ENCODE results near the gene FHIP1A. TPM values are rescaled to one million over a fixed set of nuclear protein-coding genes. Genes with fewer than 3 reads are reported as not detected.

The FHIP1A gene
- total and polyA plus RNA-seq, 9 of the 15 experiments (the other 6 are each of a cell fraction or from before 2014, with no cell fraction given), result 0.01 to 0.95 (median 0.04) TPM; not detected in 4

DNA sequence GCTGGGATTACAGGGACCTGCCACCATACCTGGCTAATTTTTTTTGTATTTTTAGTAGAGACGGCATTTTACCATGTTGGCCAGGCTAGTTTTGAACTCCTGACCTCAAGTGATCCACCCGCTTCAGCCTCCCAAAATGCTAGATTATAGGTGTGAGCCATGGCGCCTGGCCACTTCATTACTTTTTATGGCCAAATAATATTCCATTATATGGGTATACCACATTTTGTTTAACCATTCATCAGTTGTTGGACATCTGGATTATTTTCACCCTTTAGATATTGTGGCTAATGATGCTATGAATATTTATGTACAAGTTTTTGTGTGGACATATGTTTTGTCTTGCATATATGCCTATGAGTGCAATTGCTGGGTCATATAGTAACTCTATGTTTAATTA, 8.6 kb upstream of the FHIP1A start:
- POLR2A ChIA-PET, result no interaction called here
- Histone ChIP-seq H3K27me3 (ENCODE audit: control insufficient read depth in 2 of 2, insufficient read depth in 2 of 2, low read length in 2 of 2) (no peaks in the 10 kb centered on the region), H3K4me1 (replicated peaks in 1 of 2; ENCODE audit: control insufficient read depth in 2 of 2, insufficient read depth in 2 of 2, low read length in 2 of 2) (no peaks in the 10 kb centered on the region), H3K4me3 (no peak overlapping the region), H3K9ac (ENCODE audit: insufficient read depth in 1 of 2, low read depth in 2 of 2, low read length in 2 of 2) (no peak overlapping the region), H4K20me1 (replicated peaks; ENCODE audit: control insufficient read depth, insufficient read depth, low read length) (no peaks in the 10 kb centered on the region), H3K27ac (ENCODE audit: extremely low read depth, low read depth, low read length) (no peak overlapping the region), H3K9me3 (replicated peaks; ENCODE audit: control insufficient read depth, insufficient read depth, low read depth, low read length) (no peaks in the 10 kb centered on the region), H2AFZ (ENCODE audit: low read depth, low read length) (no peak overlapping the region), H3K4me2 (ENCODE audit: insufficient read depth, low read length) (no peak overlapping the region), H3K79me2 (ENCODE audit: control insufficient read depth, insufficient read depth, low read length) (no peaks in the 10 kb centered on the region), H3K9me1 (ENCODE audit: control insufficient read depth, insufficient read depth, low read length) (no peaks in the 10 kb centered on the region), H3K36me3 (ENCODE audit: control insufficient read depth, insufficient read depth, low read length) (no peaks in the 10 kb centered on the region)
- DNase-seq (ENCODE audit: extremely low read depth in 1 of 4, low spot score in 3 of 4) (no peak), ATAC-seq (no peak), FAIRE-seq (no peak)
- no TSS peak for BruUV-seq (replicated peaks)
- in situ Hi-C loops (cut with MboI), result no loop called here
- WGBS (ENCODE audit: insufficient coverage, low coverage, missing lambda C conversion rate), result 0% methylated on average over 3 of the region's 3 CpGs
- TF ChIP-seq, protein P1, sequence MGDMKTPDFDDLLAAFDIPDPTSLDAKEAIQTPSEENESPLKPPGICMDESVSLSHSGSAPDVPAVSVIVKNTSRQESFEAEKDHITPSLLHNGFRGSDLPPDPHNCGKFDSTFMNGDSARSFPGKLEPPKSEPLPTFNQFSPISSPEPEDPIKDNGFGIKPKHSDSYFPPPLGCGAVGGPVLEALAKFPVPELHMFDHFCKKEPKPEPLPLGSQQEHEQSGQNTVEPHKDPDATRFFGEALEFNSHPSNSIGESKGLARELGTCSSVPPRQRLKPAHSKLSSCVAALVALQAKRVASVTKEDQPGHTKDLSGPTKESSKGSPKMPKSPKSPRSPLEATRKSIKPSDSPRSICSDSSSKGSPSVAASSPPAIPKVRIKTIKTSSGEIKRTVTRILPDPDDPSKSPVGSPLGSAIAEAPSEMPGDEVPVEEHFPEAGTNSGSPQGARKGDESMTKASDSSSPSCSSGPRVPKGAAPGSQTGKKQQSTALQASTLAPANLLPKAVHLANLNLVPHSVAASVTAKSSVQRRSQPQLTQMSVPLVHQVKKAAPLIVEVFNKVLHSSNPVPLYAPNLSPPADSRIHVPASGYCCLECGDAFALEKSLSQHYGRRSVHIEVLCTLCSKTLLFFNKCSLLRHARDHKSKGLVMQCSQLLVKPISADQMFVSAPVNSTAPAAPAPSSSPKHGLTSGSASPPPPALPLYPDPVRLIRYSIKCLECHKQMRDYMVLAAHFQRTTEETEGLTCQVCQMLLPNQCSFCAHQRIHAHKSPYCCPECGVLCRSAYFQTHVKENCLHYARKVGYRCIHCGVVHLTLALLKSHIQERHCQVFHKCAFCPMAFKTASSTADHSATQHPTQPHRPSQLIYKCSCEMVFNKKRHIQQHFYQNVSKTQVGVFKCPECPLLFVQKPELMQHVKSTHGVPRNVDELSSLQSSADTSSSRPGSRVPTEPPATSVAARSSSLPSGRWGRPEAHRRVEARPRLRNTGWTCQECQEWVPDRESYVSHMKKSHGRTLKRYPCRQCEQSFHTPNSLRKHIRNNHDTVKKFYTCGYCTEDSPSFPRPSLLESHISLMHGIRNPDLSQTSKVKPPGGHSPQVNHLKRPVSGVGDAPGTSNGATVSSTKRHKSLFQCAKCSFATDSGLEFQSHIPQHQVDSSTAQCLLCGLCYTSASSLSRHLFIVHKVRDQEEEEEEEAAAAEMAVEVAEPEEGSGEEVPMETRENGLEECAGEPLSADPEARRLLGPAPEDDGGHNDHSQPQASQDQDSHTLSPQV (IDR thresholded peaks at IDR 0.05), result no peak
- intact Hi-C loops (cut with micrococcal nuclease), result no loop called here
- CTCF ChIA-PET (ENCODE audit: low intra/inter-chr PET ratio), result no interaction called here
